GM12892 (cell line): ENCODE results near the gene TMEM9B.

Experiments
- POLR2A ChIP-seq: IDR thresholded peaks from 2 replicates; pipeline ENCODE4 v1.6.1; 2011; ENCODE audit warnings: low read depth, low read length, control low read depth
- POLR2AphosphoS5 ChIP-seq: IDR thresholded peaks from 2 replicates; pipeline ENCODE4 v1.6.1; 2011; ENCODE audit warnings: low read depth, low read length, control low read depth

DNA sequence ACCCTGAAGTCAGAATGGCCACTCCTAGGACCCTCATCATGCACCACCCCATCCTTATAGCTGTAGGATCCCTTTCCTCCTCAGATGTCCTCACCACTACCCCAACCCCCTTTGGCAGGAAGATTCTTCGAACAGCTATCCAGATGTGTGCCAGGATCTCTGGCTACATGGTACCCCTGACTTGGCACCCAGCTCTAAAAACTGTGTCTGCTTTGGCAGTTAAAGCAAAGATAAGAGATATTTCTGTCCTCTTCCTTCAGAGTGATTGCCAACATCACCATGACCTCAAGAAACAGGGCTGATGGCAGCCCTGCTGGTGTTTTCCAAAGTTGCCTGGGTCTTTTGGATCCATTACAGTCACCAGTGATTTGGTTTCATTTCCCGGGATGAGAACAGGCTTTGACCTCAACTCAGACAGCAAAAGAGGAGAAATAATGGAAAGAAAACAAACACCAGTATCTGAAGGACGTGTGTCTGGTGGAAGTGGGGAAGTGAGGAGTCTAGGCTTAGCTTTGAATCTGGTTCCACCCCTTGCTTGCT, 43.8 kb upstream of the TMEM9B start:
- TF ChIP-seq POLR2AphosphoS5: no peak
- TF ChIP-seq POLR2A: no peak
